ENCODE data around the gene MYL7.

DNA sequence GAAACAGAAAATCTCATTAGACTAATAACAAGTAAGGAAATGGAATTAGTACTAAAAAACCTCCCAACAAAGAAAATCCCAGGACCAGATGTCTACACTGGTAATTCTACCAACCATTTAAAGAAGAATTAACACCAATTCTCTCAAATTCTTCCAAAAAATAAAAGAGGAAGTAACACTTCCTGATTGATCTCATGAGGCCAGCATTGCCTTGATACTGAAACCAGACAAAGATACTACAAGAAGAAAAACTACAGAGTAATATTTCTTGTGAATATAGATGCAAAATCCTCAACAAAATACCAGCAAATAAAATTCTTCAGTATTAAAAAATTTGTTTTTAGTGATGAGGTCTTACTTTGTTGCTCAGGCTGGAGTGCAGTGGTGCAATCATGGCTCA is 26.8 kb upstream of the MYL7 start:
- TF ChIP-seq, protein P1, sequence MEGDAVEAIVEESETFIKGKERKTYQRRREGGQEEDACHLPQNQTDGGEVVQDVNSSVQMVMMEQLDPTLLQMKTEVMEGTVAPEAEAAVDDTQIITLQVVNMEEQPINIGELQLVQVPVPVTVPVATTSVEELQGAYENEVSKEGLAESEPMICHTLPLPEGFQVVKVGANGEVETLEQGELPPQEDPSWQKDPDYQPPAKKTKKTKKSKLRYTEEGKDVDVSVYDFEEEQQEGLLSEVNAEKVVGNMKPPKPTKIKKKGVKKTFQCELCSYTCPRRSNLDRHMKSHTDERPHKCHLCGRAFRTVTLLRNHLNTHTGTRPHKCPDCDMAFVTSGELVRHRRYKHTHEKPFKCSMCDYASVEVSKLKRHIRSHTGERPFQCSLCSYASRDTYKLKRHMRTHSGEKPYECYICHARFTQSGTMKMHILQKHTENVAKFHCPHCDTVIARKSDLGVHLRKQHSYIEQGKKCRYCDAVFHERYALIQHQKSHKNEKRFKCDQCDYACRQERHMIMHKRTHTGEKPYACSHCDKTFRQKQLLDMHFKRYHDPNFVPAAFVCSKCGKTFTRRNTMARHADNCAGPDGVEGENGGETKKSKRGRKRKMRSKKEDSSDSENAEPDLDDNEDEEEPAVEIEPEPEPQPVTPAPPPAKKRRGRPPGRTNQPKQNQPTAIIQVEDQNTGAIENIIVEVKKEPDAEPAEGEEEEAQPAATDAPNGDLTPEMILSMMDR (conservative IDR thresholded peaks at IDR 0.05 in 1 of 2, IDR thresholded peaks at IDR 0.05 in 1 of 2; ENCODE audit: low read depth in 1 of 2, low read length in 2 of 2), result no peak
- no peak for TF ChIP-seq EZH2 (IDR thresholded peaks at IDR 0.05; ENCODE audit: low read length, missing control alignments)

All from fibroblast of lung (primary cell).